GM12878 (cell line): ENCODE measurements around the gene MMD. TPM values are rescaled to one million over a fixed set of nuclear protein-coding genes. Genes with fewer than 3 reads are reported as not detected.

Source experiments
- ATAC-seq: fragments of 200-7000 bp; cut with Tn5 transposase; 3 replicates; pipeline ENCODE4 v1.9.1; 2020; ENCODE audit warnings: mild to moderate bottlenecking, moderate library complexity
- BruUV-seq: library from RNA; stranded (reverse); fragments of 400-500 nt; replicated peaks from 2 replicates; lab custom pipeline; 2021; lab: Mats Ljungman, UMichigan
- CTCF ChIA-PET: fragments of 300-600 bp; sonication (Branson Sonifier 250); formaldehyde crosslinking; extraction: SDS; loops from one replicate; lab custom pipeline; 2021; ENCODE audit warnings: inconsistent platforms; lab: Yijun Ruan, JAX
- POLR2A ChIA-PET: fragments of 350-600 bp; formaldehyde crosslinking; extraction: SDS; loops from one replicate; lab custom pipeline; 2021; ENCODE audit warnings: inconsistent platforms; lab: Charles Lee
- RAD21 ChIA-PET: fragments of 300-600 bp; sonication (Branson Sonifier 250); formaldehyde crosslinking; loops from one replicate; lab custom pipeline; 2023; ENCODE audit warnings: antibody characterized with exemption; ENCODE audit not compliant: unreplicated experiment; lab: Charles Lee
- SMC1A ChIA-PET: fragments of 300-600 bp; sonication (Branson Sonifier 250); formaldehyde crosslinking; loops from one replicate; lab custom pipeline; 2023; ENCODE audit not compliant: unreplicated experiment, uncharacterized antibody; lab: Charles Lee
- DNase-seq: peaks from one replicate; pipeline ENCODE4 v3.0.0-alpha.2; 2011; ENCODE audit warnings: low read depth, low spot score
- FAIRE-seq: peaks from 3 replicates; lab custom pipeline; 2011; peaks lifted over from hg19 to GRCh38; lab: Jason Lieb, UNC
- H2AFZ ChIP-seq: 2 replicates; pipeline ENCODE4 v1.6.0; 2011; ENCODE audit warnings: low read depth, low read length, control low read depth; ENCODE audit not compliant: control insufficient read depth
- H3K27ac ChIP-seq: 2 replicates; pipeline ENCODE4 v1.5.1; 2011; ENCODE audit warnings: control low read depth; ENCODE audit not compliant: control insufficient read depth, insufficient read depth
- H3K27me3 ChIP-seq, 2 experiments: replicated peaks in 1 of 2; 2 replicates each; pipeline versions ENCODE4 v1.6.0 to v1.6.1; 2011; ENCODE audit warnings: low read length in 1 of 2; ENCODE audit not compliant: control insufficient read depth in 2 of 2, insufficient read depth in 2 of 2
- H3K36me3 ChIP-seq, 2 experiments: 2 replicates each; pipeline ENCODE4 v1.5.1; 2011; ENCODE audit warnings: low read length in 1 of 2; ENCODE audit not compliant: control insufficient read depth in 2 of 2, insufficient read depth in 2 of 2
- H3K4me1 ChIP-seq: 2 replicates; pipeline ENCODE4 v1.6.1; 2011; ENCODE audit warnings: mild to moderate bottlenecking, low read length, moderate library complexity, mixed read lengths; ENCODE audit not compliant: control insufficient read depth, insufficient read depth
- H3K4me2 ChIP-seq: 2 replicates; pipeline ENCODE4 v1.6.0; 2011; ENCODE audit warnings: control low read depth; ENCODE audit not compliant: control insufficient read depth, insufficient read depth
- H3K4me3 ChIP-seq: fragments of 200-600 bp; sonication (generic); 2 replicates; pipeline ENCODE4 v1.5.1; 2016
- H3K79me2 ChIP-seq: 2 replicates; pipeline ENCODE4 v1.6.0; 2011; ENCODE audit warnings: low read length; ENCODE audit not compliant: control insufficient read depth, insufficient read depth
- H3K9ac ChIP-seq: 2 replicates; pipeline ENCODE4 v1.8.0; 2011; ENCODE audit warnings: low read length, control low read depth, mixed read lengths; ENCODE audit not compliant: control insufficient read depth, insufficient read depth
- H3K9me3 ChIP-seq: replicated peaks from 3 replicates; pipeline ENCODE4 v1.5.1; 2011; ENCODE audit warnings: mild to moderate bottlenecking, low read length; ENCODE audit not compliant: control insufficient read depth, insufficient read depth
- H4K20me1 ChIP-seq: 2 replicates; pipeline ENCODE4 v1.6.0; 2011; ENCODE audit not compliant: control insufficient read depth, insufficient read depth
- BHLHE40 ChIP-seq, 2 experiments: fragments of 450-650 bp in 1 of 2; IDR thresholded peaks; 2 replicates each; pipeline ENCODE4 v1.6.1; 2011 to 2017; ENCODE audit warnings: low read depth in 2 of 2, borderline replicate concordance in 1 of 2, improper control_type of control experiment in 1 of 2, low read length in 1 of 2, mild to moderate bottlenecking in 1 of 2
- CBX5 ChIP-seq: sonication (generic); IDR thresholded peaks from 2 replicates; pipeline ENCODE4 v1.6.1; 2016; ENCODE audit warnings: low read depth, moderate library complexity, mild to moderate bottlenecking, inconsistent platforms
- EGR1 ChIP-seq, 2 experiments: IDR thresholded peaks; 1 replicate in 1 of 2; 2 replicates in 1 of 2; pipeline ENCODE4 v1.6.1; 2011 to 2012; ENCODE audit warnings: low read depth in 2 of 2, low read length in 2 of 2, borderline replicate concordance in 1 of 2, mild to moderate bottlenecking in 1 of 2, moderate library complexity in 1 of 2
- HDGF ChIP-seq: fragments of 450-650 bp; IDR thresholded peaks from 2 replicates; pipeline ENCODE4 v1.6.1; 2016; ENCODE audit warnings: antibody characterized with exemption
- NFXL1 ChIP-seq: fragments of 450-650 bp; IDR thresholded peaks from 2 replicates; pipeline ENCODE4 v1.6.1; 2017; ENCODE audit warnings: antibody characterized with exemption, mild to moderate bottlenecking, borderline replicate concordance
- NFYA ChIP-seq: IDR thresholded peaks from 2 replicates; pipeline ENCODE4 v1.6.1; 2011; ENCODE audit warnings: low read depth, mild to moderate bottlenecking, low read length, improper control_type of control experiment, borderline replicate concordance
- SMAD5 ChIP-seq: IDR thresholded peaks from 2 replicates; pipeline ENCODE4 v1.6.1; 2016; ENCODE audit warnings: antibody characterized with exemption, low read depth
- SUZ12 ChIP-seq: fragments of 200-600 bp; sonication (generic); IDR thresholded peaks from one replicate; pipeline ENCODE4 v1.6.1; 2018; ENCODE audit warnings: antibody characterized with exemption, mild to moderate bottlenecking; ENCODE audit not compliant: unreplicated experiment
- TBL1XR1 ChIP-seq: IDR thresholded peaks from 2 replicates; pipeline ENCODE4 v1.6.1; 2012; ENCODE audit warnings: low read depth, low read length, improper control_type of control experiment
- ZBTB40 ChIP-seq: fragments of 450-650 bp; IDR thresholded peaks from 2 replicates; pipeline ENCODE4 v1.6.1; 2016; ENCODE audit warnings: mild to moderate bottlenecking, moderate library complexity, borderline replicate concordance
- WGBS: methylation state at CpG from one replicate; pipeline ENCODE4 v1.1.6; 2016; ENCODE audit warnings: low lambda C conversion rate; ENCODE audit not compliant: insufficient replicate concordance, insufficient coverage; ENCODE audit errors: missing lambda C conversion rate; 5-methylcytosine and 5-hydroxymethylcytosine counted together
- in situ Hi-C: fragments of 300-500 bp; cut with MboI; formaldehyde crosslinking; loops from 9 replicates; pipeline ENCODE4 v1.14.3; 2018; ENCODE audit warnings: mixed read lengths
- intact Hi-C: fragments of 100-400 bp; cut with micrococcal nuclease; formaldehyde crosslinking; loops from one replicate; pipeline ENCODE4 v1.14.2; 2022; ENCODE audit not compliant: unreplicated experiment
- polyA plus RNA-seq, 11 experiments: library from polyadenylated mRNA; depleted of rRNA in 4 of 11; unstranded in 6 of 11; stranded (reverse) in 5 of 11; fragments of >200 nt; fragmentation: Nextera tagmentation in 4 of 11; fragmentation: Illumina TruSeq in 1 of 11; extraction: Ambion mirVana in 4 of 11; extraction: Trizol in 1 of 11; gene quantifications; 1 replicate in 1 of 11; 2 replicates in 10 of 11; pipeline versions ENCODE4 v1.2.1 to v1.2.3, GENCODE V29; 2011 to 2016; ENCODE audit warnings: inconsistent platforms in 2 of 11, missing spikeins in 2 of 11, low read depth in 1 of 11
- total RNA-seq, 4 experiments: library from RNA; depleted of rRNA in 3 of 4; stranded (reverse); fragments of >200 nt in 3 of 4; fragmentation: Illumina TruSeq in 1 of 4; extraction: Trizol in 1 of 4; gene quantifications; 2 replicates each; pipeline versions ENCODE4 v1.2.1 to v1.2.3, GENCODE V29; 2013 to 2021
- TF ChIP-seq, protein P1 (sequence below): fragments of 450-650 bp; IDR thresholded peaks from 2 replicates; pipeline ENCODE4 v1.6.1; 2017; ENCODE audit warnings: borderline replicate concordance

The MMD gene
- total and polyA plus RNA-seq, 10 of the 15 experiments (the other 5 are each of a cell fraction or from before 2014, with no cell fraction given), result 8.0 to 46.7 (median 22.3) TPM

- no peak overlapping the region for H3K9ac ChIP-seq
- BruUV-seq, result no TSS peak
- no peak overlapping the region for H3K4me3 ChIP-seq
- DNase-seq, result no peak
- TF ChIP-seq NFXL1 (no peak), BHLHE40 (IDR thresholded peaks at IDR 0.05; ENCODE audit: borderline replicate concordance in 1 of 2, low read depth in 2 of 2, low read length in 1 of 2) (no peak), CBX5 (no peak)
- TF ChIP-seq, all 136 proteins: peak for 0
- H3K27ac ChIP-seq, result no peak overlapping the region
- FAIRE-seq (no peak), ATAC-seq (no peak)
- no peak overlapping the region for H3K4me2 ChIP-seq
- intact Hi-C loops, result no loop called here
- H4K20me1 ChIP-seq, result no peaks in the 10 kb centered on the region
- SMC1A ChIA-PET, result interaction anchor here (1.4 to 1.8 kb wide), 3 partner anchors 9 to 358 kb away, joined by 3 to 6 read pairs (median 4); no protein-coding TSS in a partner anchor
- POLR2A ChIA-PET, result no interaction called here
- CTCF ChIA-PET, result interaction anchor here (1.5 to 8.6 kb wide), 5 partner anchors 11 to 360 kb away, joined by 4 to 95 read pairs (median 6); no protein-coding TSS in a partner anchor
- no peaks in the 10 kb centered on the region for H3K9me3 ChIP-seq
- no peaks in the 10 kb centered on the region for H3K36me3 ChIP-seq
- H3K79me2 ChIP-seq, result no peaks in the 10 kb centered on the region
- in situ Hi-C loops, result loop anchor here (5.0 kb wide), 1 partner anchor 359 kb away; no protein-coding TSS in a partner anchor
- no peak overlapping the region for H2AFZ ChIP-seq
- RAD21 ChIA-PET, result interaction anchor here (1.0 to 4.1 kb wide), 3 partner anchors 163 to 365 kb away, joined by 3 to 23 read pairs (median 3); no protein-coding TSS in a partner anchor
- 100% methylated on average over 1 of the region's 1 CpG for WGBS
- H3K27me3 ChIP-seq, result no peaks in the 10 kb centered on the region
- H3K4me1 ChIP-seq, result no peaks in the 10 kb centered on the region
These were observed 70.4 kb downstream of the MMD start for GRCh38 chr17:55351226-55351625.

GRCh38 chr17:55350825-55351205, 70.8 kb downstream of the MMD start:
- in situ Hi-C loops, result loop anchor here (5.0 kb wide), 1 partner anchor 359 kb away; no protein-coding TSS in a partner anchor
- 49% methylated on average over 2 of the region's 2 CpGs for WGBS
- H3K27ac ChIP-seq, result no peak overlapping the region
- H4K20me1 ChIP-seq, result no peaks in the 10 kb centered on the region
- FAIRE-seq, result no peak
- intact Hi-C loops, result no loop called here
- POLR2A ChIA-PET, result no interaction called here
- no peak overlapping the region for H3K4me3 ChIP-seq
- CTCF ChIA-PET, result interaction anchor here (1.5 to 8.6 kb wide), 3 partner anchors 11 to 359 kb away, joined by 4 to 95 read pairs (median 4); no protein-coding TSS in a partner anchor
- no peak for DNase-seq
- no peaks in the 10 kb centered on the region for H3K79me2 ChIP-seq
- ATAC-seq, result no peak
- H3K4me1 ChIP-seq, result no peaks in the 10 kb centered on the region
- no peaks in the 10 kb centered on the region for H3K27me3 ChIP-seq
- RAD21 ChIA-PET, result interaction anchor here (1.0 to 4.1 kb wide), 2 partner anchors 163 to 365 kb away, joined by 3 to 23 read pairs; no protein-coding TSS in a partner anchor
- no peaks in the 10 kb centered on the region for H3K9me3 ChIP-seq
- no peak overlapping the region for H3K9ac ChIP-seq
- no peaks in the 10 kb centered on the region for H3K36me3 ChIP-seq
- SMC1A ChIA-PET, result interaction anchor here (1.4 to 1.8 kb wide), 3 partner anchors 10 to 358 kb away, joined by 3 to 6 read pairs (median 4); no protein-coding TSS in a partner anchor
- no TSS peak for BruUV-seq
- H3K4me2 ChIP-seq, result no peak overlapping the region
- no peak overlapping the region for H2AFZ ChIP-seq
- TF ChIP-seq TBL1XR1, result no peak
- TF ChIP-seq EGR1 (IDR thresholded peaks at IDR 0.05; ENCODE audit: borderline replicate concordance in 1 of 2, low read depth in 2 of 2, low read length in 2 of 2), result no peak
- TF ChIP-seq SUZ12, result no peak
- TF ChIP-seq HDGF, result no peak
- no peak for TF ChIP-seq NFYA
- TF ChIP-seq ZBTB40, result no peak
- TF ChIP-seq, protein P1, sequence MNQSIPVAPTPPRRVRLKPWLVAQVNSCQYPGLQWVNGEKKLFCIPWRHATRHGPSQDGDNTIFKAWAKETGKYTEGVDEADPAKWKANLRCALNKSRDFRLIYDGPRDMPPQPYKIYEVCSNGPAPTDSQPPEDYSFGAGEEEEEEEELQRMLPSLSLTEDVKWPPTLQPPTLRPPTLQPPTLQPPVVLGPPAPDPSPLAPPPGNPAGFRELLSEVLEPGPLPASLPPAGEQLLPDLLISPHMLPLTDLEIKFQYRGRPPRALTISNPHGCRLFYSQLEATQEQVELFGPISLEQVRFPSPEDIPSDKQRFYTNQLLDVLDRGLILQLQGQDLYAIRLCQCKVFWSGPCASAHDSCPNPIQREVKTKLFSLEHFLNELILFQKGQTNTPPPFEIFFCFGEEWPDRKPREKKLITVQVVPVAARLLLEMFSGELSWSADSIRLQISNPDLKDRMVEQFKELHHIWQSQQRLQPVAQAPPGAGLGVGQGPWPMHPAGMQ, result no peak
- TF ChIP-seq SMAD5, result no peak
